Activated naive CD8-positive, alpha-beta T cell treated with anti-CD3 and anti-CD28 coated beads, Interleukin-2, amount 50 U/mL, for 16 hours (primary cell): ENCODE data around the gene LCT.

Source experiments
- DNase-seq: peaks from one replicate; pipeline ENCODE4 v3.0.0-alpha.2; 2020; ENCODE audit warnings: low read depth, low spot score

LCT gene

GRCh38 chr2:135742325-135742757 lies 94.6 kb downstream of the LCT start:
- DNase-seq: no peak

DNA sequence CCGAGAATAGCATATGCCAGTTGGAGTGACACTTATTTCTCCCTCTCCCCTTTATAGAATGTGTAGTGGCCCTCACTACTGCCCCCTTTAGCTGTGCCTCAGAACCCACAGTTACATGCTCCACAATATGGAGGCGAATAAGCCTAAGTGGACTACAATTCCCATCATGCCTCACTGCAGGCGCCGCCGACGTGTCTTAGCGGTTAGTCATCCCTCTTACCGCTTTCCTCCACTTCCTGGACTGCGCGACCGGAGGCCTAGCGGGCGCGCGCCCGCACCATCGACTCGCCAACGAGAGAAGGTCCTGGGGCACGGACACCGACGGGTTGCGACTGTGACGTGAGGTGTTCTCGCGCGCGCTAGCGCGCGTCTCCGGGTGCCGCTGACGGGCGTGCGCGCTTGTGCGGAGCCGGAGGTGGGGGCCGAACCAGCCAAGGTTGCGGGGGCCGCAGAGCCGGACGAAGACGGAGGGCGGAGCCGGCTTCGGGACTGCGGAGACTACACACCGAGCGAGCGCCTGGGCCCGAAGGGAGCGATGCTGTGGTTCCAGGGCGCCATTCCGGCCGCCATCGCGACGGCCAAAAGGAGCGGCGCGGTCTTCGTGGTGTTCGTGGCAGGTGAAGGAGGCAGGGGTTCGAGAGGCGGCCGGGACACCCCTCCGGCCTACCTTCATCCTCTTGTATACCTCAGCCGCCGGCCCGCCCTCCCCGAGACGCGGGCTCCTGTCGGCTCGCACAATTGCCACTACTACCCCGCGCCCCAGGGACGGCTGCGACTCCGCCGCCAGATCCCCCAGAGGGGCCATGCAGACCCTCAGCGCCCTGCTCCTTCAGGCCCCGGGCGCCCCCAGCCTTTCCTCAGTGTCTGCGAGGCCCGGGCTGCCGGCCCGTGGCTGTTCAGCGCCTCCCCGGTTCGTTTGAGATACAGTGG lies 95.3 kb downstream of the LCT start, which contains the start of gene UBXN4:
UBXN4 (plus strand) TSS at position 461 of the 930 bp plus-strand sequence; CDS start at position 536, 75 bp downstream.
- DNase-seq: peak; percentile 89

DNA sequence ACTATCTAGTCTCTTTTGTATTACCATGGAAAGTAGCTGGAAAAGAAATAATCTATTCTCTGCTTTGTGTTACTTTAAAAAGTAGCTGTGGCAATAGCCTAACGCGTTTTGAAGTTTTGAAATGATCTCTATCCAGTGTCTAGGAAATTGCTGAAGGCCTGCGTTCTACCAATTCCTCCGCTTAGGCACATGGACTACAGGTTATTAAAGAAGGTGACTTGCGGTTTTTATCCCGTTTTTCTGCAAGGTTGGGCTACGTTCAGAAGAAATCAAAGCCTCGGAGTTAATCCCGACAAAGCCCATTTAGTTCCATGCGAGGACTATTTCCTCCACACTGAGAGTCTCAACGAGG lies 96.0 kb downstream of the LCT start:
- DNase-seq: no peak

DNA sequence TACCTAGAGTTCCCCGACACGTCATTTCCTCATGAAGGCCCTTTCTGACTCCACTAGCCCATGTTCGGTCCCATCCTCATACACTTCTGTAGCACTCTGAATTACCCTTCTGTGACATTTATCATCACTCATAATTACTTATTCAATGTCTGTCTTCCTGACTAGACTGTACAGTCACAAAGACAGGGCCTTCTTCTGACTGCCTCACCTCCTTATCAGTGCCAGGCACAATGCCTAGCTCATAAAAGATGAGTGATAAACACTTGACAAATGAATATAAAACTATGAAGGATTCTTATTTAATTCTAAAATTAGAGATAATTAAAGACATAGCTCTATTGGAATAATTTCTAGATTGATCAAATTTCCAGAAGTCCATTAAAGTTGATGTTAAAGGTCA lies 96.8 kb downstream of the LCT start:
- no peak for DNase-seq
